Middle frontal gyrus (tissue), 1 donor: ENCODE data around the gene NELL1.
"Not testable (repeated sequence)": the region's sequence is repeated elsewhere in the genome, so short reads cannot be mapped to it uniquely, and the experiment has no call there.

Source experiments
- DNase-seq: peaks from one replicate; pipeline ENCODE4 v3.0.0-alpha.2; 2015; ENCODE audit warnings: low spot score; ENCODE audit errors: extremely low spot score

NELL1 gene

GRCh38 chr11:20762980-20763379 lies 93.6 kb downstream of the NELL1 start:
- DNase-seq = no peak

DNA sequence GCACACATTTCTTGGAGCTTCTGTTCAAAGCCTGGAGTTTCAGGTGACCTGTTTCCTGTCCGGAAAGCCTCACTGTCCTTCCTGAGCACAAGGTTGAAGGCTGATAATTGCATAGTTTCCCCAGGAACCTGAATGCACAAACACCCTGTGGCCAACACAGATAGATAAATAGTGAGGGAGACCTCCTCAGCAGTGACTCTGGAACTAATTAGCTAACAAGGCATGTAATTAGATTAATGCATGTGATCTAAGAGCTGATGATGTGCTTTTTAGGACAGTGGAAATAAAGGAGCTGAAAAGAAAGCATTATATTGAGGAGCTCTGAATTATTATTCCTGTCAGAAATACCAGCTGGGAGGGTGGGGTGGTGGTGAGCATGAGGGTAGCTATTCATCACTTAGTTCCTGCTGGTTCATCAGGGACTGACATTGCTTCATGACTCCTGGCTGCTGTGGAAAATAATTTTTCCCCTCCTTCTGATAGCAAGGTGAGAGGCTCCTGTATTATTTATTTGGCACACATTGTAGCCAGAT lies 101.1 kb downstream of the NELL1 start:
- DNase-seq = no peak

GRCh38 chr11:20771026-20771425 lies 101.6 kb downstream of the NELL1 start:
- no peak for DNase-seq

DNA sequence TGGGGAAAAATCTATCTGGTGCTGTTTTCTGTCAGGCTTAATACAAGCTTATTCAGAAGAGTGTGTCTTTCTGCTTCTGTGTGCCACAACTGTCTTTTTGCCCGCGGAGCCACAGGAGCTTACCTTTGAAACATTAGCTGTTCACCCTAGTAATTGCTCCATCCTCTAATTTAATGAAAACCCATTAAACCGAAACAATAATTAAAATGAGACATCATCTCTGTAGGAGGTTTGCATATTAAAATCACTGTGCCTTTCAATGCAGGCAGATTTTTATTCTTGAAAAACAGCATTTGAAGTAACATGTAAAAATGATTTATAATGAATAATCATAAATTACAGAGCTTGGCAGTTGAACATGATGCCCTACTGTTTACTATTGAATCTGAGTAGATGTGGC lies 102.3 kb downstream of the NELL1 start:
- DNase-seq = no peak

- no peak for DNase-seq
Measured at GRCh38 chr11:20775331-20775730, 105.9 kb downstream of the NELL1 start.

DNA sequence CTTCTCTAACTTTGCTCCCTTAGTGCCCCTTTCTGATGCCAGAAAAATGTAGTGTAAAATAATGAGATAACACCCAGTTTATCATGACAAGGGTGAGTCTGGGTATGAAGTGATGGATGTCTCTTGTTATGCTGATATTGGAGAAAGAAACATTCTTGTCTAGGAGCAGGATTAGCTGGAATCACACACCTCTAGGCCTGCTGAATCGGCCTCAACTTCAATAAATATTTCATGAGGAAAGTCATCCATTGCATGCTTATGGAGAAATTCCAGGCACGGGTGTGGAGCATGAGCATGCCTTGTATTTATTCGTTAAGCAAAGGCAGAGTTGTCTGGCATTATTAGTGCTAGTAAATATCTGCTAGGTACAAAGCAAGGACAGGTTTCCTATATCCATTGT lies 113.4 kb downstream of the NELL1 start:
- no peak for DNase-seq

- no peak for DNase-seq
Measured at GRCh38 chr11:20783220-20783619, 113.8 kb downstream of the NELL1 start.

DNA sequence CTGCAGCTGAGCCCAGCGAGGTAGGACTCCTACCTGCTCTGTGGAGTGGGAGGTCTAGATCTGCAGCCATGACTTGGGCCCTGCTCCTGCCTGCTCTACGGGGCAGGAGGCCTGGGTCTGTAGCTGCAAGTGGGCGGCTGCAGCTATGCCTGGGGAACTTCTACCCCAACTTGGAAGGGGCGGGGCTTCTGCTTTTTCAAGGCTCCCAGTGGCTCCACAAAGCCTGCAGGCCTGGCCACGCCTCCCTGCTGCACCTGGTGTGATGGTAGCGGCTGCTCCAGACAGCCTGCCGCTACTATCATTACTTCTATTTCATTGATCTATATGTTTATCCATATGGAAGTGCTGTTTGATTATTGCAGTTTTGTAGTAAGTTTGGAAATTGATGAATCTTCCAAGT lies 121.2 kb downstream of the NELL1 start:
- DNase-seq = no peak

- DNase-seq = no peak
Measured at GRCh38 chr11:20795005-20795404, 125.6 kb downstream of the NELL1 start.

GRCh38 chr11:20808328-20808727 lies 138.9 kb downstream of the NELL1 start:
- no peak for DNase-seq

- no peak for DNase-seq
Measured at GRCh38 chr11:20821046-20821445, 151.7 kb downstream of the NELL1 start.

GRCh38 chr11:20821470-20821869 lies 152.1 kb downstream of the NELL1 start:
- DNase-seq = no peak

- no peak for DNase-seq
Measured at GRCh38 chr11:20824773-20825172, 155.4 kb downstream of the NELL1 start.

- DNase-seq = no peak
Measured at GRCh38 chr11:20835561-20835960, 166.2 kb downstream of the NELL1 start.

DNA sequence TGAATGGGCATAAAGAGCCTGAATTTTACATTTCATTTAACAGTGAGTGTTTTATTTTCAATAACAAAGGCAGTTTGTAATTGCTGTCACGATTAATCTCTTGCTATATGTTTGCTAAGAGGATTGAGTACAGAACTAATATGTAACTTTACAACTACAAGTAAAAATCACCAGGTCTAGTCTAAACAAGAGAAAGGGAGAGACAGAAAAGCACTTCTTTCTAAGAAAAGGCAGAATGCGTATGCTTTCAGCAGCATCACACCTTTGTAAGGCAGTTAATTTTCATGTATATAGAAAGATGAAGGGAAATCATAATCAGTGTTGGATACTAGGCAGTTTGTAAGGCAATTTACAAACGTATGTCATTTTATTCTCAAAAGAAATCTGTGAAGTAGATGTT lies 169.8 kb downstream of the NELL1 start:
- DNase-seq = no peak

DNA sequence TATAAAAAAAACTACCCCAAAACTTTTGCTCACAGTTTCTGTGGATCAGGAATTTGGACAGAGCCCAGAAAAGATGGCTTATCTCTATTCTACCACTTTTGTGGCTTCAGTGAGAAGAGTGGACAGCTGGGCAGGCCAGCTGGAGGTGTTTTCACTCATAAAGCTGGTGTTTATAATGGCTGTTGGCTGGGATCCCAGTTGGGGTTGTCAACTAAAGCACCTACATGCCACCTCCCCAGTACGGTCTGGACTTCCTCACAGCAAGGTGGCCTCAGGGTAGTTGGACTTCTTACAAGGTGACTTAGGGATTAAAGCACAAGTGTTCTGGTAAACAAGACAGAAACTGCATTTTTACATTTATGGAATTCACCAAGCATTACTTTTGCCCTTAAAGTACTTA lies 171.0 kb downstream of the NELL1 start:
- no peak for DNase-seq

DNA sequence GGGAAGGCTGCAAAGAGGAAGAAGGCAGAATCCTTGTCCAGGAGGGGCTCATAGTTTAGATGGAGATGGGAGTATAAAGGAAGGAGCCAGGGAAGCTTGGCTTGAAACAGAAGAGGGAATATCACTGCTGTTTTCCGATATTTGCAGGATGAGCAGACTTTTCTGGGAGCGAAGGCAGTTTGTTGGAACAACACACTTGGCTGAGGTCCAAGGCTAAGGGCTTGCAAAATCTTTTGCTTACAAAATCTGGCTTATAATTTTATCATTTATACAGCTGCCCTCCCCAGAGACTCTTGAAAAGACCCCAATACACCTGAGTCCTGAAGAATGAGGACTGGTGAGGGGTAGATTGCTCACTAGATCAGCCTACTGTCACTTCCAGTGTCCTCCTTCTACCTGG lies 174.8 kb downstream of the NELL1 start:
- no peak for DNase-seq

DNA sequence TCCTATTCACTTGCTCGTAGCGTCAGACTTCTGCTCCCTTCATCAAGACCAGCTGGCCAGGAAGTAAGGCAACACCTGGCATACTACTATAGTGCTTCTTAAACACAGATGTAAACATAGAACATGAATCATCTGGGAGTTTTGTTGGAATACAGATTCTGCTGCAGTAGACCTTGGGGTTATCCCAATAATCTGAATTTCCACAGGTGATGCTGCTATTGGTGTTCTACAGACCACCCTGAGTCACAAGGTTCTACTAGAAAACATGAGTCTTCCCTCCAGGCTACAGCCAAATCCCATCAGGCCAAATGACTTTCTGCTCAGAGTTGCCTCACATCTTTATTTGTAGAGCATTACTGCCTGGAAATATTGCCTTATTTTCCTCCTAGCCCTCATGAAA lies 175.2 kb downstream of the NELL1 start:
- DNase-seq = no peak

GRCh38 chr11:20854215-20854955 lies 185.0 kb downstream of the NELL1 start:
- DNase-seq = no peak

- DNase-seq = no peak
Measured at GRCh38 chr11:20861322-20861721, 191.9 kb downstream of the NELL1 start.

- not testable (repeated sequence) for DNase-seq
Measured at GRCh38 chr11:20862263-20862662, 192.9 kb downstream of the NELL1 start.

DNA sequence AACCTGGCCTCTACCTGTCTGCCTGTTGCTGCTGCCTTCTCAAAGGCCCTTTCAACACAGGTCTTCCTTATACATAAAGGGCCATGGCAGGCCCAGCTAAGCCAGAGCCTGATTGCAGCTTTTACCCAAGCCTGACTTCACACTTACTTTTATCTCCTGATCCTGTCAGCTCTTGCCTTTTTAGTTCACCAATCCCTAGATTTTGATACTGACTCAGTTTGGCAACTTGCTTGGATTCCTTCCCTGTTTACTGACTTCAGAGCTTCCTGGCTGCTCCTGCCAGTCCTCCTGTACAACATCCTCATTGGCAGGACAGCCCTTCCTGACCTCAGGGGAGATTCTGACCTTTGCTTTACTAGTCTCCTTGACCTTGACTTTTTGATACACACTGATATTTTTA lies 195.2 kb downstream of the NELL1 start:
- DNase-seq = no peak

- no peak for DNase-seq
Measured at GRCh38 chr11:20865161-20865560, 195.8 kb downstream of the NELL1 start.
